Neural progenitor cell (in vitro differentiated cells): ENCODE data around the gene TRIM10.

Experiments
- EZH2 ChIP-seq: fragments of 200-600 bp; sonication (generic); IDR thresholded peaks from 2 replicates; pipeline ENCODE4 v1.6.1; 2017; ENCODE audit warnings: antibody characterized with exemption, mild to moderate bottlenecking, moderate library complexity
- EZH2phosphoT487 ChIP-seq: fragments of 200-600 bp; sonication (generic); IDR thresholded peaks from 2 replicates; pipeline ENCODE4 v1.6.1; 2017; ENCODE audit warnings: antibody characterized with exemption
- TF ChIP-seq, protein P1 (sequence below): fragments of 200-600 bp; sonication (generic); IDR thresholded peaks from 2 replicates; pipeline ENCODE4 v1.5.1; 2017; ENCODE audit warnings: antibody characterized with exemption, mild to moderate bottlenecking

DNA sequence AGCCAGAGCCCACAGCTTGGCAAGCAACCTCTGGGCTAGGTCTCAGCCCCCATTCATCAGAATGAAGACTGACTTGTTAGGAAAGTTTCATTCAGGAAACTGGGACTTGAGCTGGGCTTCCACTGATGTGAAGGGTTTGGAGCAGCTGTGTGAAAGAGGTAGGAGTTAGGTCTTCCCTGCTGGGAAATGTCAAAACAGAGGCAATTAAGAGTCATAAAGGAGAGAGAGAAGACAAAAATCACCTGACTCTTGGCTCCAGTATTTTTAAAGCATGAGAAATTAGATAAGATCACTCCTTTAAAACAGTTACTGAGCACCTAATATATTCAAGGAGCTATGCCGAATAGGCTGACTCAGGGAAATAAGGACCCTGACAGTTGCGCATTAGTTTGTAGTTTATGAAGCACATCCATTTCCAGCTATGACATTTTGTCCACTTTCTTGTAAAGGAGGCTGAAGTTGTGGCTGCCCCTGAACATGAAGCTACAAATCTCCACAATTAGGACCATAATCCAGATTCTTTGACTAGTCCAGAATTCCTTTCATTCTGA lies 29.0 kb downstream of the TRIM10 start:
- TF ChIP-seq, protein P1, sequence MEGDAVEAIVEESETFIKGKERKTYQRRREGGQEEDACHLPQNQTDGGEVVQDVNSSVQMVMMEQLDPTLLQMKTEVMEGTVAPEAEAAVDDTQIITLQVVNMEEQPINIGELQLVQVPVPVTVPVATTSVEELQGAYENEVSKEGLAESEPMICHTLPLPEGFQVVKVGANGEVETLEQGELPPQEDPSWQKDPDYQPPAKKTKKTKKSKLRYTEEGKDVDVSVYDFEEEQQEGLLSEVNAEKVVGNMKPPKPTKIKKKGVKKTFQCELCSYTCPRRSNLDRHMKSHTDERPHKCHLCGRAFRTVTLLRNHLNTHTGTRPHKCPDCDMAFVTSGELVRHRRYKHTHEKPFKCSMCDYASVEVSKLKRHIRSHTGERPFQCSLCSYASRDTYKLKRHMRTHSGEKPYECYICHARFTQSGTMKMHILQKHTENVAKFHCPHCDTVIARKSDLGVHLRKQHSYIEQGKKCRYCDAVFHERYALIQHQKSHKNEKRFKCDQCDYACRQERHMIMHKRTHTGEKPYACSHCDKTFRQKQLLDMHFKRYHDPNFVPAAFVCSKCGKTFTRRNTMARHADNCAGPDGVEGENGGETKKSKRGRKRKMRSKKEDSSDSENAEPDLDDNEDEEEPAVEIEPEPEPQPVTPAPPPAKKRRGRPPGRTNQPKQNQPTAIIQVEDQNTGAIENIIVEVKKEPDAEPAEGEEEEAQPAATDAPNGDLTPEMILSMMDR, result no peak
- TF ChIP-seq EZH2phosphoT487, result no peak
- no peak for TF ChIP-seq EZH2
